Fibroblast of the aortic adventitia (primary cell): ENCODE data around the gene AHCYL2. TPM values are rescaled to one million over a fixed set of nuclear protein-coding genes. Genes with fewer than 3 reads are reported as not detected.
"Not testable (repeated sequence)": the region's sequence is repeated elsewhere in the genome, so short reads cannot be mapped to it uniquely, and the experiment has no call there.

ENCODE experiments used
- DNase-seq: peaks from one replicate; pipeline ENCODE4 v3.0.0-alpha.2; 2010; ENCODE audit warnings: low read depth
- H3K4me3 ChIP-seq: 2 replicates; pipeline ENCODE4 v1.5.1; 2011; ENCODE audit warnings: low read depth, mild to moderate bottlenecking, control low read depth, low read length, moderate library complexity
- CTCF ChIP-seq: IDR thresholded peaks from 2 replicates; pipeline ENCODE4 v1.5.1; 2011; ENCODE audit warnings: mild to moderate bottlenecking, low read length, control low read depth, inconsistent platforms; ENCODE audit not compliant: insufficient read depth
- total RNA-seq: library from RNA; depleted of rRNA; stranded (reverse); fragments of >200 nt; gene quantifications from 2 replicates; pipeline ENCODE4 v1.2.3, GENCODE V29; 2012; ENCODE audit warnings: low replicate concordance

AHCYL2 gene
- total RNA-seq, 1 donor = 12.1 TPM

GRCh38 chr7:129439963-129440625 is 215.3 kb downstream of the AHCYL2 start:
- no peak overlapping the region for H3K4me3 ChIP-seq
- DNase-seq = no peak
- no peak for TF ChIP-seq CTCF

- H3K4me3 ChIP-seq = no peak overlapping the region
- peak; percentile 41 for DNase-seq
- no peak for TF ChIP-seq CTCF
Observed at GRCh38 chr7:129443612-129444011, 218.8 kb downstream of the AHCYL2 start.

- not testable (repeated sequence) for H3K4me3 ChIP-seq, DNase-seq
Observed at GRCh38 chr7:129444776-129445175, 219.9 kb downstream of the AHCYL2 start.

GRCh38 chr7:129446925-129447324 is 222.1 kb downstream of the AHCYL2 start:
- H3K4me3 ChIP-seq = not testable (repeated sequence)
- DNase-seq = peak; percentile 28

- not testable (repeated sequence) for DNase-seq, H3K4me3 ChIP-seq
Observed at GRCh38 chr7:129447445-129447844, 222.6 kb downstream of the AHCYL2 start.

GRCh38 chr7:129448608-129449007 is 223.8 kb downstream of the AHCYL2 start:
- H3K4me3 ChIP-seq, DNase-seq: not testable (repeated sequence)

- no peak for DNase-seq
- no peak overlapping the region for H3K4me3 ChIP-seq
- no peak for TF ChIP-seq CTCF
Observed at GRCh38 chr7:129450295-129450694, 225.5 kb downstream of the AHCYL2 start.

- TF ChIP-seq CTCF = no peak
- DNase-seq = no peak
- H3K4me3 ChIP-seq = no peak overlapping the region
Observed at GRCh38 chr7:129452589-129453231, 227.9 kb downstream of the AHCYL2 start.

- DNase-seq = no peak
- TF ChIP-seq CTCF = no peak
- H3K4me3 ChIP-seq = no peak overlapping the region
Observed at GRCh38 chr7:129453510-129454248, 228.8 kb downstream of the AHCYL2 start.
